GM18498 (cell line): Measurements from ENCODE around the gene TAS1R1.
A peak's percentile ranks its signal among the peaks of the same experiment; 100 is the strongest.

ENCODE experiments used
- ATAC-seq: cut with Tn5 transposase; IDR thresholded peaks from one replicate; pipeline ENCODE4 v1.9.1; 2021; ENCODE audit warnings: mild to moderate bottlenecking, moderate library complexity; ENCODE audit not compliant: unreplicated experiment

The TAS1R1 gene

DNA sequence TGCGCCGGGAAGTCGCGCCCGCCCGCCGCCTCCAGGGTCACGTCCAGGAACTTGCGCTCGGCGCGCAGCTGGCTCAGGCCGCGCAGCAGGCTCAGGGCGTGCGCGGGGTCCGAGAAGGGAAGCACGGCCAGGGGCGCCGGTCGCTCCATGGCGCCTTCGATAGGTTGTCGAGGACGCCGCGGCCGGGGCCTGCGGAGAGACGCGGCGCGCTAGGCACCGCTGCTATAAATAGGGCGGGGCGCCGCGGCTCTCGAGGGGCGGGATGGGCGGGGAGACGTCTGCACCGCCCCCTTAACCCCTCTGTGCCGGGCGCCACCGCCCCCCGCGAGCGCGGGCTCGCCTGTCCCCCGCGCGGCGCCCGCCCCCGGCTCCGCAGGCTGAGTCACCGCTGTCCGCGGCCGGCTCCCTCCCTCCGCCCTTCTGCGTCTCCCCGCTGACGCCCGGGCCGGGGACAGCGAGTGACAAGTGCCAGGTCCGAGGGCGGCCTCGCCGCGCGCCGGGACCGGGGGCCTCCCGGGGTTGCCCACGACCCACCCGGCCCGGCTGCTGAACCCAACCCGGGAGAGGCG is 47.6 kb downstream of the TAS1R1 start, which contains the start of gene KLHL21:
TSS of gene KLHL21 (minus strand) at position 201 of the 569 bp plus-strand sequence. CDS start at position 149, 52 bp downstream.
- peak; percentile 57 for ATAC-seq

DNA sequence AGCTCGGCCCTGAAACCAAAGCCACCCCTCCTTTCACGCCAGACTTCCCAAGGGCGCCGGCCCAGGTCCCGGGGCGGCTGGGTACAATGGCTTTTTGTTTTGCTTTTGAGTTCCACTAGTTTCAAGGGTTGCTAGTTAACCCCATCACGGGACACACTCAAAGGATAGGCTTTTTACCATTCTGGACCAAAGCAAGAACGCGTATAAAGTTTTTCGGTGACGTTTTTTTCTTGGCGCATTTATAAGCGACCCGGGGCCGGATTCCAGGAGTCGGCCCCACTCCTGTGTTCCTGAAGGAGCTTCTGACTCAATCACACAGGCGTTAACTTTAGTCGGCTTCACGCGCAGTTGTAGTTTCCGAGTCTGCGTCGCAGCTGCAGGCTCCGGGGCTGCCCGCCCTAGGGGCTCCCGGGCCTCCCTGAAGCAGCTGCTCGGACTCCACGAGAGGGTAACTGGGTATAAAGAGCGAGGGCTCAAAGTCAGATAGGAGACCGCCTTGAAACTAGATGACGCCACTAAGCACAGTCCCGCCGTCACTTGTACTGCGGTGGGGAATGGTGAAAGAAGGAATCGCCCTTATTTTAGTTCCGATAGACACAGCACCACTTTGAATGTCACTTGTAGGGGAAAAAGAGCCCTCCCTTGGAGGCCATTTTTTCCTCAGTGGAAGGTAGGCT is 48.3 kb downstream of the TAS1R1 start:
- ATAC-seq, result peak; percentile 30

DNA sequence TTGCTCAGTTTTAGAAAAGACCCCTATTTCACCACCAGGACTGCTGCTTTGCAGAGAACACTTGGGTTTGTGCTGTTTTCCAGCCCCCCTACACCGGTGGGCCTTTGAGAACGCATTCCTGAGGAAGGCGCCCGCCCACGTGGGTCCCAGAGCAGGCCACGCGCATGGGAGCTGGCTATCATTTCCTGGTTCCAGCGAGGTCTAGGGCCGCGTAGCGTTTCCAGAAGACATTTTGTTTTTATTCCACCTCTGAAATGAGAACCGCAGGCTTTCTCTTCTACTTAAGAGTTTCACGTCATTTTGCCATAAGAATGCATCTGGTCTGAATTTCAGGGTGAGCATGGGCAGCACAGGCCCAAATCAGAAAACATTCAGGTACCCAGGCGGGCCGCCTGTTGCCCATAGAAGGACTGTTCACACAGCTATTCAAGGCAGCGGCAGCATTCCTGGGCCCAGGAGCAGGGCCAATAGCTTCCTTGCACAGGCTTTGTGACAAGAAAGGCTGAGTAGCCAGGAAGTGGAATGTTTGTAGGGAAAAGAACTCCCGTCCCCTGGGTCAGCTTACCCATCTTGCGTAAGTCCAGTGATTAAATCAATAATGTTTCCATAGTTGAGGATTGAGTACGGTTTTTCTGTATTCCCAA is 48.9 kb downstream of the TAS1R1 start:
- ATAC-seq, result no peak

DNA sequence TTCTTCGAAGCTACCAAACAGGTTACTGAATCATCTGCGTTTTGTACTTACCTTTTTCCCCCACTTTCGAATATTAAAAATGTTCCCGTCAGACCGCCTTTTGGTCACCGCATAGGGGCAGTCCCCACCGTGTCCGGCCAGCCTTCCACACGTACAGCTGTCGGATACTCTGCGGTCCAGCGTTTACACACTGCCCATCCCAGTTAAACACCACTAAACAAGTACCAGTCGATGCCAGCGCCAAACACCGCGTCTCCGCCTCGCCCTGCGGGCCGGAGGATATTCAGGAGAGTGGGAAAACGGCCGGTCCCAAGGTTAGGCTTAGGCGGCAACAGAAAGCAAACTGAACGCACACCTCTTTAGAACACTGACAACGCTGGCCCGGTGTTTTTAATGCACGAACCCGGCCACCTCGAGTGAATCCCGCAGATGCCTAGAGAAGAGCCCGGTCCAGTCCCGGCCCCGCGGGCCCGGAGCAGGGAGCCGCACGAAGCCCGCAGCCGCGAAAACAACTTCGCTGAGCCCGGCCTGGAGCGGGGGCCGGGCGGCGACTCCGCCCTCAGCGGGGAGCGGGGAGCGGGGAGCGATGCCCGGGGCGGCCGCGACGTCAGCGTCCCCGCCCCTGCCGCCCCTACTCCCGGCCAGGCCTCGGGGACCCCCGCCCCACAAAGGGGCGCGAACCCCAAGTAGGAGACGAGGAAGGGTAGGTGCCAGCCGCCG is 57.7 kb downstream of the TAS1R1 start:
- ATAC-seq, result no peak

DNA sequence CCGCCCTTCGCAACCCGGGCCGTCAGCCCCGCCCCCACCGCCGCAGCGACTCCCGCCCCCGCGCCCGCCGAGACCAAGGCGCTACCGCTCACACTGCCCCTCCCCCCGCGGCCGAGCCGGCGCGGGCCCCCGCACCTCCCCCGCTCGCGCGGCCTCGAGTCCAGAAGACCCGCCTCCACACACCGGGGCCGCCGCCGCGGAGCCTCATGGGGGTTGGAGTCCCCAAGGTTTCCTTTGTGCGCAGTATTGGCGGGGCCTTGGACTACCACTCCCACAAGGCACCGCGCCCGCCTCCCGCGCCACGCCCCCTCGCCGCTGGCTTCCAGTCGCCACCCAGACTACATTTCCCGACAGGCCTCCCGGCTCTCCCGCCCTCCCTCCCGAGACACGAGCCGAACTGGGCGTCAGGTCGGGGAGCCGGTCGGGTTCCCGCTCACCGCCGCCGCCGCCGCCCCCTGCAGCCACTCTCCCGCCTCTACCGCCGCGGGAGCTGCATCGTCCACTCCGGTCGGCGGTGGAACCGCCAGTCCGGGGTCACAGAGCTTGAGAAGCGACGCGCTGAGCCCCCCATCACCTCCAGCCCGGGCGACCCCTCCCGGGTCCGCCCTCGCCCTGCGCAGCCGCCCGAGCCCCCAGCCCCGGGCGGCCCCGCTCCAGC is 58.4 kb downstream of the TAS1R1 start, which contains the start of gene PHF13:
TSS of gene PHF13 (plus strand) at position 371 of the 658 bp plus-strand sequence. CDS start 336 bp downstream, outside the sequence.
- ATAC-seq, result peak; percentile 93

DNA sequence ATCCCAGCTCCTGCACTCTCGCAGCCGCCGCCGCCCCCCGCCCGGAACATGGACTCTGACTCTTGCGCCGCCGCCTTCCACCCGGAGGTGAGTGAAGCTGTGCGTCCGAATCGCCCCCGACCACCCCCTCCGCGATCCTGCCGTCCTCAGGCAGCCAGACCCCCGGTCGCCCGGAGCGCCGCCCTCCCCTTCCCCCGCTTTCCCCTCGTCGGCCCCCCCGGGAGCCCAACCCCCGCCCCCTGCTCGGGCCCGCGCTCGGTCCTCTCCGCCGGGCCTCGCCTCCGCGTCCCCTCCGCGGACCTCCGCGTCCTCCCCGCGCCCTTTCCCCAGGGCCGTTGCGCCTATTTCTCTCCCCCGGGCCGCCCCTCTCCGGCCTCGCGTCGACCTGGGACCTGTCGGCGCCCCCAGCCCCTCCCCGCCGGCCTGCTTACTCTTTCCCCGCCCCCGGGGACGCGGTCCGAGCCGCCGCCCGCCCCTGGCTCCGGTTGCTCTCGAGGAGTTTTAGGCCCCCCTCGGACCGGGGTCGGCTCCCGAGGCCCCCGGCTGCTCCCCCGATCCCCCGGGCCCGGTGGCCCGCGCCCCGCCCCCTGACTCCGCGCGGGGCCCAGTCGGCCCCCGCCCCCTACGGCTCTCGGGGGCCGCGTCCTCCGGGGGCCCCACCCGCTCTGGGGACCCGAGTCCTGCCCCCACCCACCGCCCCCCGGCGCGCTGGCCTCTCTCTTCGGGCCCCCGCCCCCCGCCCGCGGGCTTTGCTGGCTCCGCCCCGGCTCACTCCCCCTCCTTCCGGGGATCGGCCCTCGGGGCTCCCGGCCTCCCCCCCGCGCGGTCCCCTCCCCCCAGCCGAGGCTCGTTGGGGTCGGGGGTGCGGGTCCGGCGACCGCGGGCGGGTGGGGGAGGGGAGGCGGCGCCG is 59.2 kb downstream of the TAS1R1 start:
- ATAC-seq, result no peak

DNA sequence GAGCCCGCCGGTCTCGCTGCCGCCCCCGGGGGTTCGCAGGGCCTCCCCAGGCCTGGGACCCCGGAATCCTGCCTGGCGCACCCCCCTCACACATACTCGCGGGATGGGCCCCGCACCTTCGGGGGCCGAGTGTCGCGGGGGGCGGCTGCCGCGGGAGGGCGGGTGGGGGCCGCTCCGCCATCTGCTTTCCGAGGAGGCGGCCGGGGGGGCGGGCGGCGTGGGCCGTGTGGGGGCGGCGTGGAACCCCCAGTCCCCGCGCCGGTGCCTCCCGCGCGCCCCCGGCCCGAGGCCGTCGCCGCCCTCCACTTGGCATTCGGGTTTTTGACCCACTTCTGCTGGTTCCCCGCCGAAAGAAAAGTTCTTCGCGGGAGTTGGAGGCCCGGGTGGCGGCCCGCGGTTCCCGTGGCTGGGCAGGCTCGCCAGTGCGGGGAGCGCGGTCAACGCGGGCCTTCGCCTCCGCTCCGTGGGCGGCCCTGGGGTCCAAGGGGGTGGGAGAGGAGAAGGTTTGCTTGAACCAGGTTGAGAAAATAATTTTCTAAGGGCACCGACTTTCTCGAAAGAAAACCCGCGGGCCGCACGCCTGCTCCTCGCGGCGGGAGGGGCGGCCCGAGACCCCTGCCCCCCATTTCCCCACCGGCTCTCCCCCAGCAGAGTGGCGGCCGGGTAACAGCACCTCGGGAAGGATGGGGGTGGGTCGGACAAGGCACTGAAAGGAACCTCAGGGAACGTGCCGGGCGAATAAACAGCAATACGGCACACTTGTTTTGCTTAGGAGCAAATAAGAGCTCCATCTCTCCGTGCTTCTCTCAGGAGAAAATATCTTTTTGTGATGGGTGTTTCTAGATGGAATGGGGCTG is 60.0 kb downstream of the TAS1R1 start:
- no peak for ATAC-seq

DNA sequence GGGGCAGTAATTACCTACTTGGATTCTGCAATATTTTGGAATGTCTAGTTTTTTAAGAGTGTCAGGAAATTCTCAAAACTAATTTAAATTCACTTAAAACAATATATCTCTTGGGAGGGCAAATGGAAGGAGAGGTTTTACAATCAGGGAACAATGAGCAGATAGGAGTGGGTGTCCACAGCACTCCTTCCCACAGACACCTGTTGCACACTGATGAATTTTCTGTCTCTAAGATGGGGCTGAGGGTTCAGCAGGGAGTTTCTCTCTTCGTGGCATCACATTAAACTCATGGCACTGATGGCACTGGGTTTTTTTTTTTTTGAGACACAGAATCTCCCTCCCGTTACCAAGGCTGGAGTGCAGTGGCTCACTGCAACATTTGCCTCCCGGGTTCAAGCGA is 63.9 kb downstream of the TAS1R1 start:
- ATAC-seq, result no peak

DNA sequence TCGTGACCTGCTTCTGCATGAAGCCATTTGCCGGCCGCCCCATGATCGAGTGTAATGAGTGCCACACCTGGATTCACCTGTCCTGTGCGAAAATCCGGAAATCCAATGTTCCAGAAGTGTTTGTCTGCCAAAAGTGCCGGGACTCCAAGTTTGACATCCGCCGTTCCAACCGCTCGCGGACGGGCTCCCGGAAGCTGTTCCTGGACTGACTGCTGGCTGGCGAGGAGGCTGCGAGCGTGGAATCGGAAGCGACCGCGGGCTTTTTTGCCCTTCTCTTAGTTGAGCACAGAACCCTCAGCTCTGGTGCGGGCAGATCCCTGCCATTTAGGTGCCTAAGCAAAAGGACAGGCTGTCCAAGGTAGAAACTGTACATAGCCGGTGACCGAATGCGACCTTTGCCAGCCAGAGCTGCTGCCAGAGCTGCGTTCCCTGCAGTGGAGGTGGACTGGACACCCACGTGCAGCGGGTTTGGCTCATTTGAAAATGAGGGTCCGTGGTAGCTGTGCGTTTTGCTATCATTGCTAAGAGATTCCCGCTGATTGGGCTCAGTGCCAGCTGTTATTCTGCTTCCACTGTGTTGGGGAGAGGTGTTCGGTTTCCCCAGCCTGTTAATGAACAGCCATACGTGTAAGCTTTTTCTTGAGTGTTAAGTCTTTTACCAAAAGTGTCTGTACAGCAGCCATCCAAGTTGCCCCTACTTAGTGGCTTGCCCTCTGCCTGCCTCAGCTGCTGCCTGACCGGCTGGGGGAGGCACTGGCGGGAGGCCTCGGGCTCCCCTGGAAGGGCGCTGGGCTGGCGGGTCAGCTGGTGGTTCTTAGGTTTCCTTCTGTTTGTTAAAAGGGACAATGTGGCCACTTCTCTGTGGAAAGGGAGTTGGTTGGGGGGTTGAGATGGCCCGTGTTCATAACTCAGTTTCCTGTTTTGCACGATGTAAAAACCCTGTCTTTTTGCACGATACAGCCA is 66.6 kb downstream of the TAS1R1 start:
- ATAC-seq, result no peak

DNA sequence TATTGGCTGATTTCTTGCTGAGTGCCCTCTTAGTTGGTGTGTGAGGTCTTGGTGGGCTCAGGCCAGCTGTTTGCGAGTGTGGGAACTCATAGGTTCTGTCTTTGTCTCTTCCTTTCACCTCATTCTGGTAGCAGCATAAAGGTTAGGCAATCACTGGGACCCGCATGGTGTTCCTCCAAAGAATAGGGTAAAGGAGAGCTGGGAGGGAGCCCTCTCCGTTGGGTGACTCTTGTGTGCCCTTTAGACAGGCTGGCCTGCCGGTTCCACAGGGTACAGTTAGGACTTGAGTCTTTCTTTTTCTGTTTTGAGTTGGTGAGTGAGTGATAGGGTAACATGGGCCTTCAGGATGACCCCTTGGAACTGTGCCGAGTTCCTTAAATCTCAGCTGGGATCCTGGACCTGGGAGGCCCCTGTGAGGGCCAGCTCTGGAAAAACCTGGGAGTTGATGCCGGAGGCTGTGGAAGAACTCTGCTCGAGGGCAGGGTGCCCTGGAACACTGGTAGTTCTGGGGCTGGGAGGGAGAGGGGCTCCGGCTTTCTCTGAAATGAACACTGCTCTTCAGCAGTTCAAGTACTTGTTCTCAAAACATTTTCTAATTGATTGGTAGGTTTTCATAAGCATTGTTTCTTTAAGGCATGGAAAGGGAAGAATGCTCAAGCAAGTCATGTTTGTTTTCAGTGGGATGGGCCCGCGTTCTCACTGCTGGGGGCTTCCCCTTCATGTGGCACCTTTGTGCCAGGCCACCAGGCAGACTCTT is 67.5 kb downstream of the TAS1R1 start:
- no peak for ATAC-seq

DNA sequence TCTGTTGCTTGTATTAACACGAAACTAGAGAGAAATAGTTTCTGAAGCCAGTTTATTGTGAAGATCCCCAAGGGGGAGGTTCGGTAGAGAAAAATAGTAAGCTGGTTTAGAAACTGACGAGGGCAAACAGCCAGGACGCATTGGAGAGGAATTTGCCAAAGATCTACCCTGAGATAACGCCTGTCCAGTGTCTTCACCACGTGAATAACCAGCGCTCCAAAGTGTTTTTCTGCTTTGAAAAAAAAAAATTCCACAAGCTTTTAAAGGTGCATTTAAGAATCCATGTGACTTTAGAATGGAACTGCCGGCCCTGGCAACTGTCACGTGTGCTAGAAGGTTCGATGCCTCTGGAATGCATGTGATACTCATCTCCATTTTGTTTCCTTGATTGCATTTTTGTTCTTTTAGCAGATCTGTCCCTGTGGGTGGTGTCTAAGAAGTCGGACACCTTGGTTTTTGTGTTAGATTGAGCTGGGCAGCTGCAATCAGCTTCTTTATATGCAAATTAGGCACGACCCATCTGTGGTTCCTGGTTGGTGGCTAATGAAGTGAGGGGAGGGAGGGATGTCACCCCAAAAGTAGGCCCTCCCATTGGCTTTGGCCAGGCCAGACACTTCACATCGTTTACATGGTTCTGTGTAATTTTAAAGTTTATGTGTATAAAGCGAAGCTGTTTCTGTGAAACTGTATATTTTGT is 68.3 kb downstream of the TAS1R1 start:
- no peak for ATAC-seq

DNA sequence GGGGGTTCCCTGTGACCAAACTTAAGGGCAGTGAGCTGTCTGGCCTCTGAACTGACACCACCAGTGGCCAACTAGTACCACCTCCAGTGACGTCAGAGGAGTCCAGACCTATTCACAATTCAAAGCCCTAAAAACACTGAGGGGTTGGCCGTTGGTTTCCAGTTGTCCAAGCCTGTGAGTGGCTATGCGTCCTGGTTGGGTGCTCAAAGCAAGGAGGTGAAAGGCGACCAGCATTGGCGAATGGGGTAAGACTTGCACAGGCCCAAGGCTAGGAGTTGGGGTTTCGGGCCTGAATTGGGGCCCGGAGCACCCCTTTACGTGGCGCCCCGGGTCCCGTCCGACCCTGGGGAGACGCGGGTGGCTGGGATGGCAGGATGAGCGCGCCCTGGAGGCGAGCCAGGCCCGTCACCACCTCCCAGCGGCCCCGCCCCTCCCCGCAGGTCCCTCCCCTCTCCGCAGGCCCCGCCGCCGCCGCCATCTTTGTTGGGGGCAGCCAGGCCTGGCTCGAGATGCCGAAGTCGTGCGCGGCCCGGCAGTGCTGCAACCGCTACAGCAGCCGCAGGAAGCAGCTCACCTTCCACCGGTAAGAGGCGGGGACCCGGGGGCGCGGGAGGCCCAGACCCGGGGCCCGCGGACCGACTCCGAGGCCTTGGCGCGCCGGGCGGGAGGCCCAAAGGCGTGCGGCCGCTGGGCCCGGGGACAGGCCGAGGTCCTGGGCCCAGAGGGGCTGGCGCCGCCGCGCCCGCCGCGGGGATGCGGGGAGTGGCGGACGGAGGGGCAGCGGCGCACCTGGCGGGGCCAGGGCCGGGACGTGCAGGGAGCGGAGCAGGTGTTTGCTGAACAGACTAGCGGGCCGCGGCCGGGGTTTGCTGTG is 69.8 kb downstream of the TAS1R1 start, which contains the start of gene THAP3:
TSS of gene THAP3 (plus strand) at position 159 of the 874 bp plus-strand sequence. CDS start at position 510, 351 bp downstream.
- ATAC-seq, result peak; percentile 83

DNA sequence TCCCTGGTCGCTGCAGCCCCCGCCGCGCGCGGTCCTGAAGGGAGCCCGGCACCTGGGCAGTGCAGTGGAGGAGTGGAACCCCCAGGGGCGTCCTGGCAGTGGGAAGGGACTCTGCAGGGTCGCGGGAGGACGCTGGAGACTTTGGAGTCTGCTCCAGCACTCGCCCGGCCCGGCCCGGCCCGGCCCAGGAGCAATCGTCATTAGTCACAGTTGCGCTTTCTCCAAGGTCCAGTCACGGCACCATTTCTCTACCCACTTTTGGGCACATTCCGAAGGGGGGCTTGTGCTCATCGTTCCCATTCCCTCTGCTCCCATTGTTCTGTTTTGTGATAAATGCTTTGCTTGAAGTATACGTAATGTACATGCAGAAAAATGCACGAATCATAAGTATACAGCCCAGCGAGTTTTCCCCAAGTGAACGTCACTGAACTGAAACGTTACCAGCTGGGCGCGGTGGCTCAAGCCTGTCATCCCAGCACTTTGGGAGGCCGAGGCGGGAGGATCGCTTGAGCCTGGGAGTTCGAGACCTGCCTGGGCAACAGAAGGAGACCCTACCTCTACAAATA is 70.6 kb downstream of the TAS1R1 start:
- ATAC-seq, result peak; percentile 10

DNA sequence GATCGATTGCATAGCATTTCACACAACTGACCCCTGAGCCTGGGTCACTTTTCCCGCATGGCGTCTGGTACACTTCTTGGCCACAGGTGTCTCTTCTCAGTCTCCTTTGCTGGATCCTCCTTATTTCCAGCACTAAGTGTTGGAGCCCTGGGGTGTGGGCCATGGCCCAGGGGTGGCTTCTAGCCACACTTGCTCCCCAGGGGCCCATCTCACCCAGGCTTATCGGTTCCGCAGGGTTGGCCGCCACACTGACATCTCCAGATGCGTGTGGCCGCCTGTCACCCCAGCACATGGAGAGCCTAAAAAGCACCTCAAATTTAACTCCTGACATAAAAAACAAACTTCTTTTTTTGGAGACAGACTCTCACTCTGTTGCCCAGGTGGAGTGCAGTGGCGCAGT is 71.9 kb downstream of the TAS1R1 start:
- ATAC-seq, result no peak
